Measurements from ENCODE around the gene ZKSCAN3. TPM values are rescaled to one million over a fixed set of nuclear protein-coding genes. Genes with fewer than 3 reads are reported as not detected.
A peak's percentile ranks its signal among the peaks of the same experiment; 100 is the strongest.

ZKSCAN3 gene
- total and polyA plus RNA-seq, 4 donors = 1.1 to 13.2 (median 3.1) TPM

DNA sequence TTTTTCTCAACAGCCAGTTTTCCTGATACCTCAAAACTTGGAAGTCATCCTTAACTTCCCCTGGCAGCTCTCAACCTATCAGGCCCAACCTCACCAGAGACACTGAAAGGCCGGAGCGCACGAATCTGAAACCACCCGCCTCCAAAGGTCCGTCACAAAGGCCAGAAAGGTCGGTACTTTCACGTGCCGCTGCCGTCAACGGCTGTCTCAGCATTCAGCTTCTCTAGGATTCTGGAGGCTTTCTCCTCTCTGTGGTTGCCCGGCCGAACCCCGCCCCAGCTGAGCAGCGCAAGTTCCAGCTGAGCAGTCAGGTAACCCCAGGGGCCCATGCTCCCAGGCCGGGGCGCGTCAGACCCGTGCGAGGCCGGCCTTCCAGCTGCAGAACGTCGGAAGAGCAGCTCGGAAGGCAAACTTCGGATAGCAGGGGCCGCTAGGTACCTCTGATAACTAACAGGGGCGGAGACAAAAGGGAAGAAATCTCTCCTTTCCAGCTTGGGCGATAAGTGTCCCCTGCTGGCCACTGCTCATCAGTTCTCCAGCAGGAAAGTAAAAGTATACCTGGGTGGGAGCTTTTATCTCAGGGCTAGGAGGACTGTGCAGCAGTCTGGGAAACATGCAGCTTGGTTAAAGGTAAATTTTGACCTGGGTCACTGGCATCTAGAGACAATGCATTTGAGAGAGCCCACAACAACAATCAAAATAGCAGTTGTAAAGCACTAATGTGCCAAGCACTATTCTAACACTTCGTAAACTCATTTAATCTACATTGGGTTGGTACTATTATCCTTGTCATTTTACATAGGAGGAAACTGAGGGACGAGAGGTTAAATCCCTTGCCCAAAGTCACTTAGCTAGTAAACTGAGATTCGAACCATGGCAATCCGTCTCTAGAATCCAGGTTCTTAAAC, 33.7 kb downstream of the ZKSCAN3 start:
- DNase-seq (peak; percentile 85 to 91 (median 87)), ATAC-seq (ENCODE audit: insufficient read depth, low FRiP score) (peak; percentile 97)
- Histone ChIP-seq H3K9ac (ENCODE audit: insufficient read depth in 1 of 2, low read length in 2 of 2) (peak overlapping the region; percentile 21 to 83), H3K27ac (ENCODE audit: low read depth in 1 of 2, low read length in 1 of 2) (peak overlapping the region; percentile 79 to 85), H3K27me3 (ENCODE audit: control insufficient read depth in 3 of 3, insufficient read depth in 3 of 3, low read length in 2 of 3) (no peaks in the 10 kb centered on the region), H3K36me3 (ENCODE audit: control insufficient read depth in 4 of 4, insufficient read depth in 4 of 4, low read length in 4 of 4) (peaks cover 3 to 27% (median 14%) of the 10 kb centered on the region in 4 donors), H3K4me1 (ENCODE audit: control insufficient read depth in 5 of 5, insufficient read depth in 5 of 5, low read length in 5 of 5) (peaks cover 0 to 14% (median 7%) of the 10 kb centered on the region in 5 donors), H3K9me3 (ENCODE audit: control insufficient read depth in 4 of 4, insufficient read depth in 3 of 4, low read length in 3 of 4) (no peaks in the 10 kb centered on the region), H3K4me3 (peak overlapping the region; percentile 52)
- TF ChIP-seq CTCF (IDR thresholded peaks at IDR 0.05; ENCODE audit: control extremely low read depth, extremely low read depth) = peak; percentile 0
- 13 to 17% methylated on average over 31 of the region's 31 CpGs for WGBS, 2 donors

DNA sequence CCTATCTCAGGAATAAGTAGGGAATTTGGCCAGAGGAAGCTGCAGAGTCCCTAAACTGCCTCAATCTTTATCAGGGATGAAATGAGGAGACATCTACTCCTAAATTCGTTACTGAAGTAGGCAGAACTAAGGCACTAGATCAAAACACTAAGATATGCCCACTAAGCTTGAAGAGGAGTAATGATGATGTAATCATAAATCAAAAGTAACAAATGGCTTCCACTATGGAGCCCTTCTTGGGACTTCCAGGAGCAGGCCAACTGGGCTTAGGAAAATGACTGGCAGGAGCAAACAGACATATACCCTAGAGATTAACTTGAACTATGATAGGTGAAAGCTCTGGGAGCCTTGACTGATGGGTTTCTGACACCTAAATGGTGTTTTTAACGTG, 34.4 kb downstream of the ZKSCAN3 start:
- ATAC-seq (ENCODE audit: insufficient read depth, low FRiP score) (no peak), DNase-seq (no peak)
- Histone ChIP-seq H3K9me3 (ENCODE audit: control insufficient read depth in 4 of 4, insufficient read depth in 3 of 4, low read length in 3 of 4) (no peaks in the 10 kb centered on the region), H3K9ac (ENCODE audit: insufficient read depth in 1 of 2, low read length in 2 of 2) (no peak overlapping the region), H3K4me1 (ENCODE audit: control insufficient read depth in 5 of 5, insufficient read depth in 5 of 5, low read length in 5 of 5) (peaks cover 0 to 14% (median 7%) of the 10 kb centered on the region in 5 donors), H3K4me3 (no peak overlapping the region), H3K36me3 (ENCODE audit: control insufficient read depth in 4 of 4, insufficient read depth in 4 of 4, low read length in 4 of 4) (peaks cover 6 to 25% (median 18%) of the 10 kb centered on the region in 4 donors), H3K27ac (ENCODE audit: low read depth in 1 of 2, low read length in 1 of 2) (no peak overlapping the region), H3K27me3 (ENCODE audit: control insufficient read depth in 3 of 3, insufficient read depth in 3 of 3, low read length in 2 of 3) (no peaks in the 10 kb centered on the region)
- WGBS, 2 donors = 75 to 81% methylated on average over 2 of the region's 2 CpGs
- no peak for TF ChIP-seq CTCF (IDR thresholded peaks at IDR 0.05; ENCODE audit: control extremely low read depth, extremely low read depth)

- ATAC-seq (ENCODE audit: insufficient read depth, low FRiP score) = no peak
- WGBS, 2 donors = 95 to 97% methylated on average over 8 of the region's 8 CpGs
- H3K36me3 ChIP-seq (ENCODE audit: control insufficient read depth in 4 of 4, insufficient read depth in 4 of 4, low read length in 4 of 4) = peaks cover 17 to 51% (median 33%) of the 10 kb centered on the region in 4 donors
These were observed 40.9 kb downstream of the ZKSCAN3 start for GRCh38 chr6:28390688-28391087.

More at GRCh38 chr6:28390688-28391087, 40.9 kb downstream of the ZKSCAN3 start:
- no peak overlapping the region for H3K9ac ChIP-seq (ENCODE audit: insufficient read depth in 1 of 2, low read length in 2 of 2)
- no peaks in the 10 kb centered on the region for H3K4me1 ChIP-seq (ENCODE audit: control insufficient read depth in 5 of 5, insufficient read depth in 5 of 5, low read length in 5 of 5)
- H3K27ac ChIP-seq (ENCODE audit: low read depth in 1 of 2, low read length in 1 of 2) = no peak overlapping the region
- TF ChIP-seq CTCF (IDR thresholded peaks at IDR 0.05; ENCODE audit: control extremely low read depth, extremely low read depth) = no peak
- no peaks in the 10 kb centered on the region for H3K9me3 ChIP-seq (ENCODE audit: control insufficient read depth in 4 of 4, insufficient read depth in 3 of 4, low read length in 3 of 4)
- H3K4me3 ChIP-seq = no peak overlapping the region
- H3K27me3 ChIP-seq (ENCODE audit: control insufficient read depth in 3 of 3, insufficient read depth in 3 of 3, low read length in 2 of 3) = no peaks in the 10 kb centered on the region
- no peak for DNase-seq
